GM18861 (cell line): ENCODE measurements around the gene FANCI.

Source experiments
- ATAC-seq: cut with Tn5 transposase; IDR thresholded peaks from one replicate; pipeline ENCODE4 v1.9.1; 2021; ENCODE audit not compliant: unreplicated experiment

The FANCI gene

DNA sequence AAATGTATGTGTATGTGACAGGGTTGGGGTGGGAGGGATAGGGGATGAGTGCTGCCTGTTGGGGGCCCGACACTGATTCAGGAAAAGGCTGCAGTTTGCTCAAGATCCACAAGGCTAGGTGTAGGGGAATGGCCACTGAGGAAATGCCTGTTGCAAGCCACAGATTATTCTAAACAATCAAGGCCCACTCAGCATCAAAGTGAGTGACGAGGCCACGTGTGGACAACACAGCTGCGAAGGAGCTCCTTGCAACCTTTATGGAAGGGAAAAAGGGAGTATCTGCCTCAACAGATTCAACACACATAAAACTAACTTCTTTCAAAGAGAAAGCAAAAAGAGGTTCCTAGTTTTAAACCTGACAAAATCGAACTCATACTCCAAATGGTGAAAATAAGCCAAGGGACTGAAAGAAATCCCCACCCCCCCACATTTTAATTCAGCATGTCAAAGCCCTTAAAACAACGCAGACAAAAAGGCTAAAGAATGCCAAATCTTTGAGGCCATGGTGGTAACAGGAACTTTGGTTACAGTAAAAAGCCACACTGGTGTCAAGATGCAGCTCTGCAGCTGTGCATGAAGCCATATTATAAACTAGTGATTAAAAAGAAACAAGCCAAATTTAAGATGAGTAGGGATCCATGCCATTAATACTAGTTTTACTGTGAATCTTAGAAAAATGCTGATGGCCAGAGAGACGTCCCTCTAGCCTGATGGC, 87.3 kb downstream of the FANCI start:
- no peak for ATAC-seq

DNA sequence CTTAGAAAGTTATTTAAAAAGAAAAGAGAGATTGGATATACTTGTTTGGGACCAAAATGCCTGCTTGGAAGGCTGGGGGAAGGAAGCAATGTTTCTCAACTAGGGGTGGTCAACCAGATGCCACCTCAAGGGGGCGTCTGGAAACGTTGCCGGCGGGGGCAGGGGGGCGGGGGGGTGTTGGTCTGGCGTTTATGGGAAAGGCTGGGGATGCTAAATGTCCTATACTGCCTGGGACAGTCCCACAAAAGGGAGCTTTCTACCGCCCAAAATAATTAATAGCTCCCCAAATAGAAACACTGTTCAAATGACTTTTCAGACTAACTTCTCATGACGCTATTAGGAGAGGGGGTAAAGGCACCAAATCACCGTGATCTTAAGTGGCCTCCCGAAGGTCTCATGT, 88.7 kb downstream of the FANCI start:
- ATAC-seq, result no peak

DNA sequence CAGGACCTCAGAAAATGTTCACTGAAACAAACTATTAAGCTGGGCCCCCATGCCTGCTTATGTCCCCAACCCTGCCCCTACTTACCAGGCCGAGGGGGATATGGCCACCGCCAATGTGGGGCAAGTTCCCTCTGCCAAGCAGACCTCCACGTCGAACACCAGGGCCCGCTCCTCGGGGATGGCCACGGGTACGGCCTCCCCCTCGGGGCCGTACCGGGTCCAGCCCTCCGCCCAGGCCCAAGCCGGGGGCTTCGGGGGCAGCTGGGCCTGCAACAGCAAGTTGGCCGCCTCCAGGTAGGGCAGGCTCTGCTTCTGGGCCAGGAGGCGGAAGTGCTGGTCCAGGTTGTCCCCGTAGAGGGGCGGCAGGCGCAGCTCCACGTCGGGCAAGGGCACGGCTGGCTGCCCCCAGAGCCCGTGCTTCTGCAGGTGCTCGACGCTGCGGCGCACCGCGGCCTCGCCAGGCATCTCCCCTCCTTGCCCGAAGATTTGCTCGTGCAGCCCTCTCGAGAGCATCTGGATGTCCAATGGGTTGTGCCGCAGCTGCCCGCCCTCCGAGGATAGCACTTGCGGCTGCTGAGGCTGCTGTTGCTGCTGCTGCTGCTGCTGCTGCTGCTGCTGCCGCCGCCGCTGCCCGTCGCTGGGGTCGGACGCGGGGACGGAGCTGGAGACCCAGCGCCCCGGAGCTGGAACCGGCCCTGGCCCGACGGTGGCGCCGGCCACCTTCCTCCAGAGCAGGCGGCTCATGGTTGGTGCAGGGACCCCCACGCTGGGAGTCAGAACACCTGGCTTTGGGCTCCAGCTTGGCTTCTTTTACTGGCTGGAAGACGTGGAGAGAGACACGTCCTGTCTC, 89.5 kb downstream of the FANCI start:
- no peak for ATAC-seq

DNA sequence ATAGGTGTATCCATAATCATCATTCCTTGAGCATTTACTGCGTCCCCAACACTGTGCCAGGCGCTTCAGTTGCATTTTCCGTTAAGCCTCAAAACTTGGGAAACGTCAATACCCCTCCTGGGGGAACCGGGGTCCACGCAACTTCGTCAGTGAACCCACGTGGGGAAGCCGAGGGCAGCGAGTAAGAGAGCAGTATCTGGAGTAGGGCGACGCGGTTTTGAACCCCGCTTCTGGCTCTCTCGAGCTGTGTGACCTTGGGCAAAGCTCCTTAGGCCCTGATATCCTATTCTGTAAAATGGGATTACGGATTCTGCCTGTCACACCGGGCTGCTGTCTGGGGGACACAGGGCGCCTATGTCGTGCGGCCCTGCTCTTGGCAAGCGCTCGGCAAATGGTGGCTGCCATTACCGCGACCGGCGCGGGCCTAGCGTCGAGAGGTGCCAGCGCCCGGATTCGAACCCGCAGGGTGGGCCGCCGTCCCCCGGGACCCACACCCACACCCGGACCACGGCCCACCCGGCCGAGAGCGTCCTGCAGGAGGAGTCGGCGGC, 90.3 kb downstream of the FANCI start:
- peak; percentile 16 for ATAC-seq

DNA sequence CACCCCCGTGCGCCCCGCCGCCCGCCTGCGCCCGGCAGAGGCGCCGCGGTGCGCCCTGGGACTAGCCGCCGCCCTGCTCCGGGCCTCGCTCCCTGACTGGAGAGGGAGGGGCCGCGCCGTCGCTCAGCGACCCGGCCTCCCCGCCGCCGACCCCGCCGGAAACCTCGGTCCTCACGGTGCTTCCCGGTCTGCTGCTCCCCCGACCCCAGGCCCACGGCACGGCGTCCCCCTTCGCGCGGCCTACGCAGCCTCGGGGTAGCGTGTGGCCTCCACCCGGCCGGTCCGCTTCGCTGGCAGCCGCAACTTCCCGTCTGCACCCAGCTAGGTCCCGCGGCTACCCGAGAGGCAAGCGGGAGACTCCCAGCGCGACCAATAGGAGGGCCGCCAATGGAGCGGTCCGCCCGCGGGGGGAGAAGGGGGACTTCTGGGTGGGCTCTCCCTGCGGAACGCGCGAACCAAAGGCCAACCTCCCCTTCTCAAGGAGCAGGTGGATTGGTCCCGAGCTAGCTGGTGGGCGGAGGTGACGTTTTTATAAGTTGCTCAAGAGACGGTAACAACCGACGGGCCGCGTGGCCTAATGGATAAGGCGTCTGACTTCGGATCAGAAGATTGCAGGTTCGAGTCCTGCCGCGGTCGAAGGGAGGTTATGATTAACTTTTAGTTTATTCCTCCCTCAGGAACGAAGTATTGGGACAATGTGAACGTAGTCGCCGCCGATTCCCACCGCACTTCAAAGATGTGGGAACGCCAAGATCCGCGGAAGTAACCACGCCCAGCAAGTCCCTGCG, 90.9 kb downstream of the FANCI start, which contains the start of gene POLG:
POLG (minus strand) TSS at position 315 of the 788 bp plus-strand sequence. CDS start 1,070 bp downstream, outside the sequence.
- ATAC-seq, result peak; percentile 85

DNA sequence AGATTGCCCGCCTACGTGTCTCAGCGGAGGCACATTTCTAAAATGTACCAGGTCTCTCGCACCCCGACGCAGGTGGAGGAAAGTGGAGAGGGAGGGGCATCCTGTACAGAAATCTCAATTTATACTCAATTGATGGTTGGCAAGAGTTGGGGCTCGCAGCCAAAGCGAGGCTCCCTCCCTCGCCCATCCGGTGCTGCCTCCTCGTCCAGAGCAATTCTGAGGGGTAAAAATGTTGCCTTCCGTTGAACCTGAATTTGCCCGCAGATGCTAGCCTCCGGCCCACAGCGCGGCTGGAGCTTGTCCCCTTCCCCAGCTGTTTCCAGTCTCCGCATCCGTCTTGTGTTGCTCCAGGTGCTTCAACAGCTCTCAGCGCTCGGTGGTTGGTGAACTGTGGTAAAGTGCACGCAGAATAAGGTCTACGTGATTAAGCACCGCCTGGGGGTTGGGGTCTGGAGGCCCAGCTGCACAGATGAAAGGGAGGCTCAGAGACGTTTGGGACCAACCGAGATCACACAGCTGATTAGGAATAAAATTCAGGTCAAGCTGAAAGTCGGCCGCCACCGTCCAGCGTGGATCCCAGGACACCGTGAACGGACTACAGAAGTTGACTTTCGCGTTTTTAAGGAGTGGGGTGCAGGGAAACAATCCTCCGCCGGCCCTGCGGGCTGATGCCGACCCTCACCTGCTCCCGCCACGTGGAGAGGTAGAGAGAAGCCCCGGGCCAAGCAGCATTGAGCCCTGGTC, 91.7 kb downstream of the FANCI start:
- no peak for ATAC-seq

DNA sequence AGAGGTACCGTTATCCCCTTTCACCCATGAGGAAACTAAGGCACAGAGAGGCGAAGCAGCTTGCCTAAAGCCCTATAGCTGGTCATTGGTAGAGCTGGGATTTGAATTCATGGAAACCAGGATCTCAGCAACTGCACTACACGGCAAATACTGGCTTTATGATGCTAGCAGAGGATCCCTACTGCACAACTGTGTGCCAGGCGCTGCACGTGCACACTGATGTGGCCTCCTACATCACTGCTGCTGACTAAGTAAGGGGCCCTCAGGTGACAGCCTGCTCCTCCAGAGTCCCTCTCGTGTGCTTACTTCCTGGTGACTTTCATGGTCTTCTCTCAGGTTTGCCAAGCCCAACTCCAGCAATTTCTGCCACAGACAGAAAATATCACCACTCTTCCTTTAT, 94.3 kb downstream of the FANCI start:
- ATAC-seq, result no peak

DNA sequence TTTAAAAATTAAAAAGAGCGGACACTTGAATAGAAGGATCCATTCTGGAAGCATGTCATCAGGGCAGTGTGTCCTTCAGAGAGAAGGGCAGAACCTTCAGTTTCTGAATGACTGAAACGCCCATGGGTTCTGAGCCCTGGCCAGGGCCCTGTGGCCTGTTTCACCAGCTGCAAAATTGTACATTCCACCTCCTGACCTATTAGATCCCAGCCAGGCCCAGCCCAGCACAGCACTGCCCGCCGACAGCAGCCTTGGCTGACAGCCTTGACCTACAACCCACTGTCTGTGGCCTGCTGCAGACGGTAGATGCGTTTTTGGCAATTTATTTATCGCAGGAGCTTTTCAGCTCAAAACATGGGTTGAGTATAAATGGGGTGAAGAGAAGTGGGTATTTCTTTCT, 96.8 kb downstream of the FANCI start:
- no peak for ATAC-seq

DNA sequence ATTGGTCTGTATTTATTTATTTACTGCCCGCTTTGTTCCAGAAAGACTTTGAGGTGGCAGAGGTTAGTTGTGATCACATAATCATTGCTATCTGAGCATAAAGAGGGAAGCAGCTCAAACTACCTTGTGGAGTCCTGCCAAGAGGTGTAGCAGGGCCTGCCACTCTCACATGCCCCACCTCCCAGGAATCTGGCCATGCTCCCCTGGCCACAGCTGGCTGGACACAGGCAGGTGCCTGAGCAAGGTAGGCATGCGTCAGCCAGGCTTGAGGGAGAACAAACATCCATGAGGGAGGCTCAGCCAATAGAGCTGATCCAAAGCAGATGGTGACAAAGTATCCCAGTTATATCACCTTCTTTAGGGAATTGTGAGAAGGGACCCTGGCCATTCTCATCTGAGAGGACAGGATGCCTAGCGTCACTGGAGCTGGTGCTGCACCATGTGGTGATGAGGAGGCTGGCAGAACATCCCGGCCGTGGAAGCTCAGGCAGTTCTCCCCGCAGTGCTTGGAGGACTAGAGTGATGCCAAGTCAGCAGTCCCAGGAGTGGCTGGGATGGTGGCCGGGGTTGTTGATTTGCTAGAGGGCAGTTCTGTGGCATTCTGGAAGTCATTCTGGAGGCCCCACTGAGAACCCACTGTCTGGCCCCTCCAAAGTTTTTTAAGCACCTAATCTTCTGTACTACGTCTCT, 97.7 kb downstream of the FANCI start:
- no peak for ATAC-seq

DNA sequence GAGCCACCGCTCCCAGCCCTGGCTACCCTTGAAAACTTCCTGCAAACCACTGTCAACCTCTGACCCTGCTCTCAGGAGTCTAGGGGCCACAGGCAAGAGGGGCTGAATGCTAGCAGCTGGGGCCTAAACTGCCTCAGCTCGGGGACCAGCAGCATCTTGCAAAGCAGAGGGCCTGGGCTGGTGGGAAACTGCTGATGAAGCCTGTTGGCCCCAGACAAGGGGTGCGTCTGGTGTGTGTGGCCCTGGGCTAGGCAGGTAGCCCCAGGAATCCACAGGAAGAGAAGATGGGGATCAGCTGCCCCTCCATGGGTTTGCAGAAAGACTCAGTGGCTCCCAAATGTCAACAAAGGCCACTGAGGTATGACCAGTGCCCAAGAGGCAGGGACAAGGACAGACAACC, 99.1 kb downstream of the FANCI start:
- ATAC-seq, result no peak

DNA sequence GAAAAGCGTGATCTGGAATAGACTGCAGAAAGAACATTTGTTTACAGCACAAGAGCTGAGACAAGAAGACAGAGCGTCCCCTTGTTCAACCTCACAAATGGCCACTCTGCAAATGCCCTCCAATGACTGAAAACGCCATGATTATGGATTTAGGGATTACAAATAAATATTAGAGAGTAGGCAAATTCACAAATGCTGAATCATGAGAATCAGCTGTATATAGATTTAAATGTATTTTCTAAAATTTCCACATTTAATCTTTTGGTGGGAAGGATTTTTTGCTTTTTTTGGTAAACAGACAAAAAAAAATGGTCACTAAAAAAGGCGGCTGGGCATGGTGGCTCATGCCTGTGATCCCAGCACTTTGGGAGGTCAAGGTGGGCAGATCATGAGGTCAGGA, 101.5 kb downstream of the FANCI start:
- ATAC-seq, result no peak

DNA sequence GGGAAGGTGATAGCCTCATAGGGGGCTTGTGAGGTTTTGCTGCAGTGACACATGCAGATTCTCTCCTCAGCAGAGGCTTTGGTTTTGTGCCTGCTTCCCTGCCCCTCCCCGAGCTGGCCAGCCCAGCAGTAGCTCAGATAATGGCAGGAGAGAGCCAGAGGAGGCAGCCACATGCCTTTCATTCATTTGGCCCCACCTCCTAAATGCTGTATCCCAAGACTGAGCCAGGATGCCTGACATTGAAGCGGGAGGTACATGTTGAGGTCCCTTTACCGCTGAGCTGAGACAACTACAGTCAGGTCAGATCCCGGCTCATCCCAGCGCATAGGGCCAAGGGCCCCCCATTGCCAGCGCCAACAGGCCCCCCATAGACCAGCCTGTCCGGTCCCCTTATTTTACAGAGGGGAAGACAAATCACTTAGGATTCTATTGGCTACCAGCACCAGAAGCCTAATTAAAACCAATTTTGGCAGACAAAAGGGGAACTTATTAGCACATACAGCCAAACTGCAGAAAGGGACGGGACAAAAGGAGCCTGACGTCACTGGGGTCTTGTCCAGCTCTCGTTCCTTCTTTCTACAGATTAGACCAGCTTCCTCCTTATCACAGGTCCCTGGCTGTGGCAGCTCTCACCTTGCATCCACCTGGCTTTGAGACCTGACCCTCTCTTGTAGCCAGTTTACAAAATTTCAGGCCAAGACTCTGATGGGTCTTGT, 102.9 kb downstream of the FANCI start:
- ATAC-seq, result no peak

DNA sequence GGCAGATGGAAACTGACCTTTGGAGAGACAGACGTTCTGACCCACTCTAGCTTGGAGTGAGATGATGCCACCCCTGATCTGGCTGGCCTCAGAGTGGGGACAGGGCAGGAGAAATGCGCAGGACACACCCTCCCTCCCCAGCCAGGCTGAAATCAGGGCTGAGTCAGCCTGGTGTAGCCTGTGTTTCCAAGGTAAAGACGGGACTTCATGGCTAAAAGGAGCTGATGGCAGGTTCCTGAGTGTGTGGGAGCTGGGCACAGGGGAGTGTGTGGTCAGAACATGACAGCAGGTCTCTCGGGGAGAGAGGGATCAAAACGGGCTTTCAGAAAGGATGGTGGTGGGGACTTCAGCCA, 105.4 kb downstream of the FANCI start:
- no peak for ATAC-seq

DNA sequence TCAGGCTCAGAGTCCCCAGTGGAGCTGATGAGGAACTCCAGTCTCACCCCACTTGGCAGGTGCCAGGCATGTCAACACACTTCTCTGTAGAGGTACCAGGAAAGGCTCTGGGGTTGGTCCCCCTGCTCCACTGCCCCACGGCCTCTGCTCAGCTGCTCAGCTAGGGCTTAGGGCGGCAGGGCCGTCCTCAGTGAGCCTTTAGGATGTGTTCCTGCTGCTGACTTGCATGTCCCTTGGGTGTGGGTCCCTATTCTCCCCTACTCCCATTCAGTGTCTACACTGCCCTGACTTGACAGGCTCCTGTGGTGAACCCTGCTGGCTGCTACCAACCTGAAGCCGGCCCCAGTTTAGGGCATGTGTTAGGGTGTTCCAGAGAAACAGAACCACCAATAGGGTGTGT, 108.7 kb downstream of the FANCI start:
- ATAC-seq, result no peak

DNA sequence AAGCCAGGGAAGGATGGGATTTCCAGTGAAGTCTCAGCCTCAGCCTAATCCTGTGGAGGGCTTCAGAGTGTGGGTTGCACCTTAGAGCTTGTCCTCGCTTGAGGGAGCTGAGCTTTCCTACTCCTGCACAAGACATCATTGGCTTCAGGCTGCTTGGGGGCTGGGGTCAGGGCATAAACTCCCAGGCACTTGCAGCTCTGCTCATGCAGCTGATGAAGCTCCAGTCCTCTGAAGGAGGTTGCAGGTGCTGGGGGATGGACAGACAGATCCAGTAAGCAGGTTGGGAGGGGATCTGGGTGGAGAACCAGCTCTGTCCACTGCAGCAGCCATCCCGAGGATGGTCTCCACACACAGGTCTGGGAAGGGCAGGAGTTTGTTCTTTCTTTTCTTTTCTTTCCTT, 110.2 kb downstream of the FANCI start:
- no peak for ATAC-seq

DNA sequence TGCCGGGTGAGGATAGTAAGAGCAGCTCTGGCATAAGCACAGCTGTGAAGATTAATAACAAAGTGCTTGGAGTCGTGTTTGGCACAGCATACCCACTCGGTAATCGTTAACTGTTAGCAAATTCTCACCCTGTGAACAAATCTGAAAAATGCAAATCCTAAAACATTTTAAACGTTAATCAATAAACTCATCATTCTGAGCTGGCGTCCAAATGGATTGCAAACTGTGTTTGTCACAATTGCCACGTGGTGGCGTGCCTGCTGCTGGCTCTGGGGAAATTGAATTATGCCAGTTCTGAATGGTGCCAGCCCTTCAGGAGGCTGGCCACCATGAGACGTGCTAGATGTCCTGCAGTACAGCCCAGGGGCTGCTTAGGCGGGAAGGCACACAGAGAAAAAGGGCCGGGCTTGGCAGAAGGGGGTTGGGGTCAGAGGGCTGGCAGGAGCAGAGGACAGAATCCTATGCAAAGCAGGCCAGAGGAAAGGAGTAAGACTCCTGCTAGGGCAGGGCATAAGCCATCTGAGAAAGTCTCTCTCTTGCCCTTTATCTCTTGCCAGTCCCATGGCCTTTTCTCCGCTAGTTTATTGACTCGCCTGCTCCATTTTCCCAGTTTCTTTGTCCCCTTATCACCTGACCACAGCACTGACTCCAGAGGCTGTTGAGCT, 113.0 kb downstream of the FANCI start:
- ATAC-seq, result peak; percentile 49

DNA sequence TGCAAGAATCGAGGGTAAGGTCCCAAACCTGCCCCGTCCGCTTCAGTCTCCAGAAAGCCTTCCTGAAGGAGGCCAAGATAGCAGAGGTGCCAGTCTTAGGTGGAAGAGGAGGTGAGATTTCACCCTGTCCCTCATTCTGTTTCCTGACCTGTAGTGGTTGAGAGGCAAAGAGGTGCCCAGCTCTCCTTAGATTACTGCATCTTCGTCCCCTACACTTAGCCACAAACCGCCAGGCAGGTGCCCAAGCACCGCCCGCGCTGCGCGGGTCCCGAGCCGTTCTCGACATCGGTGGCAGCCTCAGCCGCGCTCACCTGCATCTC, 114.6 kb downstream of the FANCI start:
- ATAC-seq, result no peak

DNA sequence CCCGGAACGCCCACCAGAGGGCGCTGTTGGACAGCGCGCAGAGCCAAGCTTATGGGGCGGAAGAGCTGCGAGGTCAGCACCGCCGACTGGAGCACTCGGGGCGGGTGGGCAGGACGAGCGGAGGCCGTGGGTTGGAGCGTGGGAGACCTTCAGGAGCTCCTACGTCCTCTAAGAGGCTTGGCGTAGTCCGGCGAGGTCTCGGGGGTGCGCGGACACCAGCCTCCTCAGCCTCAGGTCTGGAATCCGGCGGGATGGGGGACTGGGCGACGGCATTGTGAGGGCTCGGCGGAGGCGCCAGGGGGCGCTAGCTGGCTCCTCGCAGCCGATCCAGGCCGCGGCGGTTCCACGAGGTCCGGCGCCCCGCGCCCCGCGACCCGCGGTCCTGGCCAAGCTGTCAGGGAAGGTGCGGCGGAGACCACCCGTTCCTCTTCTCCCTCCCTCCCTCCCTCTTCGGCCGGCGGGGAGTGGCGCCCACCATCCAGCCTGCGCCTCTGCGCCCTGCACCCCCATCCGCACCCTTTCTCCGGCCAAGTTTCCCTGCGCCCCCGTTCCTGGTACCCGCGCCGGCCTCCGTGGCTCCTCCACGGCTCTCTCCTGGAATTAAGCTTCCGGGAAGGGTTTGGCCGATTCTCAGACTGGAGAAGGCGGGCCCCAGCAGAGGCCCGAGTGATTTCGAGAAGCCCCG, 115.1 kb downstream of the FANCI start:
- peak; percentile 70 for ATAC-seq
